Peyer's patch (tissue), 4 donors: Measurements from ENCODE around the gene COQ2. TPM values are rescaled to one million over a fixed set of nuclear protein-coding genes. Genes with fewer than 3 reads are reported as not detected.

ENCODE experiments used
- DNase-seq, 3 donors: peaks; one replicate each; pipeline ENCODE4 v3.0.0-alpha.2; 2017 to 2019
- H3K27ac ChIP-seq, 4 donors: fragments of 200-600 bp; sonication (generic); one replicate each; pipeline ENCODE4 v1.5.1; 2016 to 2019
- H3K27me3 ChIP-seq, 2 donors: fragments of 200-600 bp; sonication (generic); one replicate each; pipeline ENCODE4 v1.5.1; 2019
- H3K36me3 ChIP-seq, 3 donors: fragments of 200-600 bp; sonication (generic); one replicate each; pipeline ENCODE4 v1.5.1; 2016 to 2019
- H3K4me1 ChIP-seq, 4 donors: fragments of 200-600 bp; sonication (generic); one replicate each; pipeline ENCODE4 v1.5.1; 2016 to 2019
- H3K4me3 ChIP-seq, 4 donors: fragments of 200-600 bp; sonication (generic); 1 replicate in 3 of 4; 2 replicates in 1 of 4; pipeline ENCODE4 v1.5.1; 2016 to 2019; ENCODE audit warnings: mild to moderate bottlenecking in 1 of 4
- H3K9me3 ChIP-seq, 4 donors: fragments of 200-600 bp; sonication (generic); one replicate each; pipeline ENCODE4 v1.5.1; 2016 to 2019; ENCODE audit warnings: mild to moderate bottlenecking in 1 of 4
- CTCF ChIP-seq, 6 experiments: fragments of 450-650 bp in 4 of 6; fragments of 200-600 bp in 2 of 6; sonication (generic) in 1 of 6; IDR thresholded peaks; one replicate each; pipeline ENCODE4 v1.5.1; 2017 to 2019; ENCODE audit warnings: antibody characterized with exemption in 6 of 6, mild to moderate bottlenecking in 3 of 6, moderate library complexity in 1 of 6
- POLR2A ChIP-seq, 2 donors: fragments of 450-650 bp; IDR thresholded peaks; one replicate each; pipeline ENCODE4 v1.5.1; 2017; ENCODE audit warnings: antibody characterized with exemption in 2 of 2, mild to moderate bottlenecking in 2 of 2, moderate library complexity in 2 of 2
- total RNA-seq, 4 donors: library from RNA; depleted of rRNA; stranded (reverse); fragments of >200 nt; gene quantifications; one replicate each; pipeline ENCODE4 v1.1.0, GENCODE V29; 2016

COQ2 gene
- total RNA-seq, 4 donors from 2014 or later: 11.0 to 15.6 (median 12.9) TPM

GRCh38 chr4:83230928-83231327 lies 53.7 kb downstream of the COQ2 start:
- peaks cover 0 to 4% (median 0%) of the 10 kb centered on the region in 4 donors for H3K4me1 ChIP-seq
- TF ChIP-seq POLR2A (IDR thresholded peaks at IDR 0.05) (no peak), CTCF (IDR thresholded peaks at IDR 0.05) (no peak)
- no peaks in the 10 kb centered on the region for H3K36me3 ChIP-seq
- H3K9me3 ChIP-seq: no peaks in the 10 kb centered on the region
- no peak overlapping the region for H3K27ac ChIP-seq
- no peaks in the 10 kb centered on the region for H3K27me3 ChIP-seq
- peak in 1 of 3 donors; percentile 39 for DNase-seq
- no peak overlapping the region for H3K4me3 ChIP-seq

- Histone ChIP-seq H3K4me1 (no peaks in the 10 kb centered on the region), H3K4me3 (no peak overlapping the region), H3K36me3 (no peaks in the 10 kb centered on the region), H3K27ac (no peak overlapping the region), H3K9me3 (no peaks in the 10 kb centered on the region), H3K27me3 (no peaks in the 10 kb centered on the region)
- DNase-seq: no peak
- TF ChIP-seq POLR2A (IDR thresholded peaks at IDR 0.05) (no peak), CTCF (IDR thresholded peaks at IDR 0.05) (no peak)
Observed at GRCh38 chr4:83229791-83230190, 54.8 kb downstream of the COQ2 start.

- Histone ChIP-seq H3K4me3 (no peak overlapping the region), H3K36me3 (no peaks in the 10 kb centered on the region), H3K9me3 (no peaks in the 10 kb centered on the region), H3K27me3 (no peaks in the 10 kb centered on the region), H3K27ac (no peak overlapping the region), H3K4me1 (no peaks in the 10 kb centered on the region)
- DNase-seq: no peak
- TF ChIP-seq CTCF (IDR thresholded peaks at IDR 0.05) (no peak), POLR2A (IDR thresholded peaks at IDR 0.05) (no peak)
Observed at GRCh38 chr4:83228231-83228630, 56.4 kb downstream of the COQ2 start.

GRCh38 chr4:83224502-83225197 lies 59.9 kb downstream of the COQ2 start:
- Histone ChIP-seq H3K4me1 (peaks cover 0 to 7% (median 3%) of the 10 kb centered on the region in 4 donors), H3K27ac (no peak overlapping the region), H3K4me3 (no peak overlapping the region), H3K9me3 (no peaks in the 10 kb centered on the region), H3K27me3 (no peaks in the 10 kb centered on the region), H3K36me3 (no peaks in the 10 kb centered on the region)
- no peak for DNase-seq
- no peak for TF ChIP-seq POLR2A (IDR thresholded peaks at IDR 0.05)
- no peak for TF ChIP-seq CTCF (IDR thresholded peaks at IDR 0.05)

GRCh38 chr4:83223781-83224180 lies 60.8 kb downstream of the COQ2 start:
- no peak for DNase-seq
- Histone ChIP-seq H3K27ac (no peak overlapping the region), H3K36me3 (no peaks in the 10 kb centered on the region), H3K27me3 (no peaks in the 10 kb centered on the region), H3K4me3 (no peak overlapping the region), H3K9me3 (no peaks in the 10 kb centered on the region), H3K4me1 (peaks cover 0 to 11% (median 4%) of the 10 kb centered on the region in 4 donors)
- TF ChIP-seq POLR2A (IDR thresholded peaks at IDR 0.05): no peak
- TF ChIP-seq CTCF (IDR thresholded peaks at IDR 0.05): no peak
